Measurements from ENCODE around the gene CNTNAP4.

The CNTNAP4 gene

GRCh38 chr16:76500006-76500405 lies 222.8 kb downstream of the CNTNAP4 start:
- DNase-seq, result no peak

DNA sequence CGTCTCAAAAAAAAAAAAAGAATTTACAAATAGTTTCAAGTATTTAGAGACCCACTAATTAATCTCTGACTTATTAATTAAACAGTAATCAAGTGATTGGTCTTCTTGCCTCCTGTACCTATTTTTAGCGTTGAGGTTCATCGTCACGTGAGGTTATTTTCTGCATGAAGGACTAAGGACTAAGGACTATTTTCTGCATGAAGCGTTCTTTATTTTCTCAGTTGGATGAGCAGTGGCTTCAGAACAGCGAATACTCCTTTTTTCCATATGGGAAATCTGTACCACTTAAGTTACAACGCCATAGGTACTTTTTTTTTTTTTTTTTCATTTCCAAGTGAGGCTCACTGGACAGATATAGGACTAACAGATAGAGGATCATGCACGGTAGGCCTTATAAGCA lies 224.9 kb downstream of the CNTNAP4 start:
- DNase-seq, result no peak

- no peak for DNase-seq
These were observed 225.4 kb downstream of the CNTNAP4 start for GRCh38 chr16:76502555-76502954.

- DNase-seq, result no peak
These were observed 225.9 kb downstream of the CNTNAP4 start for GRCh38 chr16:76503091-76503490.

DNA sequence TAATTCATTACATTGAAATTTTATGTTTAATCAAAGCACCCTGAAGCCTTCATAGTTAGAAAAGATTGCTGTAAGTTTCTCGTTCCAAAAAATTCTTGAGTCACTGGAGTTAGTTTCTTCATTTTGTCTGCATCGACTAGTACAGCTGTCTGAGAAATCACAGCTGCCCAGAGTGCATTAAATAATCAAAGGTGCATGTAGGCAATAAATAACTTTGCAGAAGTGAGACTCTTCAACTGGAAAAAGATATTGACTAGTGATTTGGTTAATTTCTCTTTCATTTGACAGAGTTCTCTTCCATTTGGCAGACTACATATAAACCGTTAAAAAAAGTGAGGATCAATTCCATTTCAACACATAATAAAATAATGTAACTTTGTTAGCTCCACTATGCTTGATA lies 234.0 kb downstream of the CNTNAP4 start:
- no peak for DNase-seq

GRCh38 chr16:76518781-76519180 lies 241.6 kb downstream of the CNTNAP4 start:
- no peak for DNase-seq

GRCh38 chr16:76524356-76524755 lies 247.2 kb downstream of the CNTNAP4 start:
- DNase-seq, result no peak

GRCh38 chr16:76524769-76525168 lies 247.6 kb downstream of the CNTNAP4 start:
- DNase-seq, result no peak

- DNase-seq, result no peak
These were observed 250.0 kb downstream of the CNTNAP4 start for GRCh38 chr16:76527244-76527643.

GRCh38 chr16:76529120-76529519 lies 251.9 kb downstream of the CNTNAP4 start:
- no peak for DNase-seq

DNA sequence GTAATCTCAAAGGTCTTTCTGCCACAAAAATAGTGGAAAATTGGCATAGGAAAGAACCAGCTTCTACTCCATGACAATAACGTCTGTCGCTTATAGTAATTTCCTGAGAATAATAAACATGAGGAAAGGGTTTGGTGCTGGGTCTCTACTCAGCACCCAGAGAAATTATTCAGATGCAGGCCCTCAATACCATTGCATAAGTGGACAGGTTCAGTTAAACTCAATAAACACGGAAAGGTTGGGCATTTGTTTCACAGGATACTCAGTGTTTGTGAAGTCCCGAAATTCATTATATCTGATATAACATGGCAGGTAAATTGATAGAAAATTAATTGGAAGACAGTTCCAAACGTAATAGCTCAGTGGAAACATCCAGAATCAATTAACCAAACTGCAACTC lies 254.0 kb downstream of the CNTNAP4 start:
- no peak for DNase-seq

- DNase-seq, result no peak
These were observed 255.2 kb downstream of the CNTNAP4 start for GRCh38 chr16:76532188-76532973.

- DNase-seq, result no peak
These were observed 262.4 kb downstream of the CNTNAP4 start for GRCh38 chr16:76539609-76540008.

- DNase-seq, result no peak
These were observed 263.9 kb downstream of the CNTNAP4 start for GRCh38 chr16:76541070-76541469.

DNA sequence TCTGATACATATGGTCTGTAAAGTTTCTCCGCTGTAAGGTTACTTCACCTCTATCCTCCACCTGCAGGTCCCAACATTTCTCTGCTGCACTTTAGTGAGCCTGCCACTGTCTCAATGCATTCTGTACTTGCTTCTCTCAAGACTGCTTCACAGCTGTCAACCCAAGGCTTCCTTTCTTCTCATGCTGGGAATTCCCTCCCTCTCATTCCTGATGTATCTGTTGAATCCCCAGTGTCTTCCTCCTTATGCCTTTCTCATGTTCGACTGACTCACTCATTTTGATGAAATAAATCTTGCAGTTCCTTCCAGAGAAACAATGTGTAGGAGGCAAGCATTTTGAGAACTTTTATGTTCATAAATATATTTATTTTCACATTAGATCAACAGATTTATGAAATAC lies 288.3 kb downstream of the CNTNAP4 start:
- no peak for DNase-seq

DNA sequence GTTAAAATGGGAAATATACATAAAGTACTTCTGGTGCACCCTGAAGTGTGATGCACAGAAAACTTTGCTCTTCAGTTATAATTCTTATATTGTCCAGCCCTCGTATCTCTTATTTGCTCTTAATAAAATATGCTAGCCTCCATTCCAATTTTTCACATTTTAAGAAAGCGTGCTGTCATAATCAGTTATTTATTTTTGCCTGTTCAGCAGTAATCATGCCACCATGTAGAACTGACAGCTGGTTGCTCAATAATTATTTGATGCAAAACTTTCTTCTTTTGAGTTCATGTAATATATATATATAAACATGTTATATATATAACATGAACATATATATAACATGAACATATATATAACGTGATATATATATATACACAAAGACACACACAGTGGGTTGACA lies 294.6 kb downstream of the CNTNAP4 start:
- no peak for DNase-seq

DNA sequence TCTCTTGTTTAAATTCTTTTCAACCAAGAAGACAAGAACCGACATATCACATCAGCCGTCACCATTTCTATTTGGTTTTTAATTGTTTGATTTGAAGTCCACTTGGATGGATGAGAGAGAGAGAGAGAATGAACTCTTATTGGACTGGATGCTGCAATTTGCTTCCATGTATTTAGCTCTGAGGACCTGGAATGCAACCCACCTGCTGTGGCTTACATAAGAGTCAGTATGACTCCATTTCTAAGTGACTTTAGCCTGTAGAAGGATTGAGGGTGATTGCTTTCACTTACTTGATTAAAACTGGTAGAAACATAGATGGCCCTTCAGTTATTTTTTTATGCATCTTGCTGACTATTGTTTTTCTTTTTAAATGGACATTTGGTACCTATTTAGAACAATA lies 296.1 kb downstream of the CNTNAP4 start:
- DNase-seq, result no peak

- no peak for DNase-seq
These were observed 297.4 kb downstream of the CNTNAP4 start for GRCh38 chr16:76574651-76575050.

- no peak for DNase-seq
These were observed 299.3 kb downstream of the CNTNAP4 start for GRCh38 chr16:76576526-76576925.

GRCh38 chr16:76577003-76577402 lies 299.8 kb downstream of the CNTNAP4 start:
- DNase-seq, result no peak

- DNase-seq, result no peak
These were observed 302.2 kb downstream of the CNTNAP4 start for GRCh38 chr16:76579277-76579922.

- DNase-seq, result no peak
These were observed 306.3 kb downstream of the CNTNAP4 start for GRCh38 chr16:76583466-76583865.

DNA sequence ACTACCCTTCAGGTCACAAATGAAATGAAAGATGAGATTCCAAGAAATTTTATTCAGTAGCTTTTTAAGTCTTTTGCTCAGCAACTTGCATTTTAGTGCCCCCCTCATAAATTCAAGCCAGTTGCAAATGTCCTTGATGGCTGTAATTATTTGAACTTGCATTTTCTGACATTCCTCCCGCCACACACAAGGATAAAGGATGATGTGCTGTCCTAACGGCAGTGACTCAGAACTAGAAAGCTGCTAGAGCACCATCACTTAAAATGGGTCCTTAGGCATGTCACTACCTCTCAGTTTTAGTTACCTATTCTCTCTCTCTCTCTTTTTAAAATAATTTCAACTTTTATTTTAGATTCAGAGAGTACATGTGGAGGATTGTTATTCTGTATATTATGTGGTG lies 306.7 kb downstream of the CNTNAP4 start:
- no peak for DNase-seq

GRCh38 chr16:76598498-76598897 lies 321.3 kb downstream of the CNTNAP4 start:
- no peak for DNase-seq

- DNase-seq, result no peak
These were observed 330.1 kb downstream of the CNTNAP4 start for GRCh38 chr16:76607317-76607716.

Data from CD4-positive, alpha-beta T cell treated with Interferon gamma for 1 hour (primary cell).